Hematopoietic multipotent progenitor cell treated with erythropoietin and hydrocortisone succinate and interleukin-3 and kit ligand, for 6 days (in vitro differentiated cells): ENCODE data around the gene ZC3H7B.
A peak's percentile ranks its signal among the peaks of the same experiment; 100 is the strongest.
"Not testable (repeated sequence)": the region's sequence is repeated elsewhere in the genome, so short reads cannot be mapped to it uniquely, and the experiment has no call there.

Source experiments
- DNase-seq: peaks from one replicate; pipeline ENCODE4 v3.0.0-alpha.2; 2015

The ZC3H7B gene, protein sequence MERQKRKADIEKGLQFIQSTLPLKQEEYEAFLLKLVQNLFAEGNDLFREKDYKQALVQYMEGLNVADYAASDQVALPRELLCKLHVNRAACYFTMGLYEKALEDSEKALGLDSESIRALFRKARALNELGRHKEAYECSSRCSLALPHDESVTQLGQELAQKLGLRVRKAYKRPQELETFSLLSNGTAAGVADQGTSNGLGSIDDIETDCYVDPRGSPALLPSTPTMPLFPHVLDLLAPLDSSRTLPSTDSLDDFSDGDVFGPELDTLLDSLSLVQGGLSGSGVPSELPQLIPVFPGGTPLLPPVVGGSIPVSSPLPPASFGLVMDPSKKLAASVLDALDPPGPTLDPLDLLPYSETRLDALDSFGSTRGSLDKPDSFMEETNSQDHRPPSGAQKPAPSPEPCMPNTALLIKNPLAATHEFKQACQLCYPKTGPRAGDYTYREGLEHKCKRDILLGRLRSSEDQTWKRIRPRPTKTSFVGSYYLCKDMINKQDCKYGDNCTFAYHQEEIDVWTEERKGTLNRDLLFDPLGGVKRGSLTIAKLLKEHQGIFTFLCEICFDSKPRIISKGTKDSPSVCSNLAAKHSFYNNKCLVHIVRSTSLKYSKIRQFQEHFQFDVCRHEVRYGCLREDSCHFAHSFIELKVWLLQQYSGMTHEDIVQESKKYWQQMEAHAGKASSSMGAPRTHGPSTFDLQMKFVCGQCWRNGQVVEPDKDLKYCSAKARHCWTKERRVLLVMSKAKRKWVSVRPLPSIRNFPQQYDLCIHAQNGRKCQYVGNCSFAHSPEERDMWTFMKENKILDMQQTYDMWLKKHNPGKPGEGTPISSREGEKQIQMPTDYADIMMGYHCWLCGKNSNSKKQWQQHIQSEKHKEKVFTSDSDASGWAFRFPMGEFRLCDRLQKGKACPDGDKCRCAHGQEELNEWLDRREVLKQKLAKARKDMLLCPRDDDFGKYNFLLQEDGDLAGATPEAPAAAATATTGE

GRCh38 chr22:41301085-41302020, at the start of gene ZC3H7B:
ZC3H7B (plus strand) TSS chr22:41301525; CDS start chr22:41320661, 19,136 bp downstream.
- peak; percentile 92 for DNase-seq

- DNase-seq = no peak
Measured at GRCh38 chr22:41252365-41252764, 49.0 kb upstream of the ZC3H7B start.

- DNase-seq = no peak
Measured at GRCh38 chr22:41254230-41254629, 47.1 kb upstream of the ZC3H7B start.

- no peak for DNase-seq
Measured at GRCh38 chr22:41256254-41257253, 44.8 kb upstream of the ZC3H7B start.

DNA sequence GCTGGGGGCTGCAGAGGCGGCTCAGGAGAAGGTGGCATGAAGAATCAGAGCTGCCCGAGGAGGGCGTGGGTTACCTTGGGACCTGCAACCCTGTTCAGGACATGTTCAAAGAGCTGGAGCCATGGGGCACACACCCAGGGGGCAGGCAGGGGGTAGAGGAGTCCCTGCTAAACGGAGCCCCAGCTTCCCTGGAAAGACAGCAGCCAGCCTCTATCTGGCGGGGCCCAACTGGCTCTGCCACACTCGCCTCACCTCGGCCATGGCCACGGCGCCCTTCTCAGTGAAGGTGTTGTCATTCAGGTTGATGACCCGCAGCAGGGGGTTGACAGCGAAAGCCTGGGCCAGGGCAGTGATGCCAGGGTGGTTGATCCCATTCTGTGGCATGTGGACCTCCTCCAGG, 43.6 kb upstream of the ZC3H7B start:
- no peak for DNase-seq

DNA sequence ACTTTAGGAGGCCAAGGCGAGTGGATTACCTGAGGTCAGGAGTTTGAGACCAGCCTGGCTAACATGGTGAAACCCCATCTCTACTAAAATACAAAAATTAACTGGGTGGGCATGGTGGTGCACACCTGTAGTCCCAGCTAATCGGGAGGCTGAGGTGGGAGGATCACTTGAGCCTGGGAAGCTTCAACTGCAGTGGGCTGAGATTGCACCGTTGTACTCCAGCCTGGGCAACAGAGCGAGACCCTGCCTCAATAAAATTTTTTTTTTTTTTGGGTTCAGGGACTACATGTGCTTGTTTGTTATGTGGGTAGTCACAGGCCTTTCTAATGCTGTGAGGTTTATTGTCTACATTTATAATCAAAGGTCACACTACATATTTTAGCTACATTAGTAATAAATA, 41.6 kb upstream of the ZC3H7B start:
- not testable (repeated sequence) for DNase-seq

GRCh38 chr22:41260871-41261270, 40.5 kb upstream of the ZC3H7B start:
- DNase-seq = no peak

GRCh38 chr22:41261541-41262249, 39.6 kb upstream of the ZC3H7B start:
- DNase-seq = no peak

DNA sequence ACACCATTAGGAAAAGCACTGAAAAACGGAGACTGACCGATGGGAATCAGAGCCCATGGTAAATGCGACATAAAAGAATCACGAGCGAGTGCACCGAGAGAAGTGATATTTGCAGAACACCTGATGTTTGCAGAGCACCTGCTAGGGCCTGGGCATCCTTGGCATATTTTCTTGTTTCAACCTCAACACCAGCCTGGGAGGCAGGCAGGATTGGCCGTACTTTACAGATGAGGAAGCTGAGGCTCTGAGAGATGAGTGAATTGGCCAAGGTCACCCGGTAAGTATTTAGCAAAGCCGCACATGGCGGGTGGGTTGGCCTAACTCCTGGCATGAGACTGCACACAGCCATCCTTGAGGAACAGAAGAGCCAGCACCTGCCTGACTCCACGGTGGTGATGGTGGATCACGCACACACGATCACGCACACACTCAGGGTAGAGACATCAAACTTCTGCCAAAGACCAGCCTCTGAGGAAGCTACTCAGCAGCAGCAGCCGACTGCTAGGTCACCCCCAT, 39.0 kb upstream of the ZC3H7B start:
- DNase-seq = no peak

DNA sequence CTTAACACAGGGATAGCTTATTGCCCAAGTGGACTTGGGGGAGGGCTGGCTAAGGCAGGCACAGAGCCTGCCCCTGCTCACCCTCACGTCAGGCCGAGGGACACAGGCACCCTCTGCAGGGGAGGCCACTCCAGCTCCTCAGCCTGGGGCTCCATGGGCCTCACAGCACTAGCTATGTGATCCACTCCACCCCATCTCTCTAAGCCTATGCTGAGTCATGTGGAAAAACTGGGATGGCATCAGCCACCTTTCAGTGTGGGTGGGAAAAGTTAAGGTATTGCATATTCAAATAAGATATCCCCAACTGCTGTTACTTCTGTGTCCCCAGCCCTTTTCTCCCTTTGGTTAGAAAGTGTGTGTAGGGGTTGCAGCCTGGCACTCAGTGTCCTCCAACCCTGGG, 37.6 kb upstream of the ZC3H7B start:
- DNase-seq = no peak

DNA sequence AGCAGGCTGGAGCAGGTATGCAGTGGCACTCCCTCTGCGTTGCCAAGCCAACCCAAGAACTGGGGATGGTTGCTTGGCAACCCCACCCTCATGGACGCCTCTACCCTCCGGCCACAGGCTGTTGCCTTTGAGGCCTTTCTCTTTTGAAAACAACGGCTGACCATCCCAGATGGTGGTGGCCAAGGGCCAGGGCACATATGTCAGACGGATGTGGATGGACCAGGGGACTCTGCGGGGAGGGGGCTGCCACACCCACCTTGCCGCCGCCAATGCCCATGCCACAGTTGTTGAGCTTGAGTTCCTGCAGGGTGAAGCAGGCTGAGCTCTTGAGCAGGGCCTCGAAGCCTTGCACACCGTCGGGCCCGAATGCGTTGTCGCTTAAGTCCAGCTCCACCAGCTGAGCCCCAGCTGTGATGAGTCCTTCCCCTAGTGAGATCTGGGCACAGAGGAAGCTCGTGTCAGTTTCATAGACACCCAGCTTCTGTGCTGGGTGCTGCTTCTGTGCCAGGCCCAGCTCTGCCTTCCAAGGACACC, 36.9 kb upstream of the ZC3H7B start:
- DNase-seq = no peak

DNA sequence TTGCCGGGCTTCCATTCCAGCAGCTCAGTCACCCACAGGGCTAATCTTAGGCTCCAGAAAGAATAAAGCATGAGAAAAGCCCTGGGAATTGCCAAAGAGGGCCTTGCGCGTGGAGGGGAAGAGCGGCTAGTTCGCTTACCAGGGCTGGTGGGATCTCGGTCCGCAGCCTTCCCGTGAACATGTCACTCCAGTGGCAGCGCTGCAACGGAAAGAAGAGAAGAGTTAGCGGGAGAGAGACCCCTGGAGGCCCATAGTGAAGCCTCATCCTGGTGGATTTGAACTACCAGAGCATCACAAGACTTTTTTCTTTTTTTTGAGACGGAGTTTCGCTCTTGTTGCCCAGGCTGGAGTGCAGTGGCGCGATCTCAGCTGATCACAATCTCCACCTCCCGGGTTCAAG, 33.4 kb upstream of the ZC3H7B start:
- DNase-seq = no peak

GRCh38 chr22:41271787-41272186, 29.5 kb upstream of the ZC3H7B start:
- DNase-seq = no peak

DNA sequence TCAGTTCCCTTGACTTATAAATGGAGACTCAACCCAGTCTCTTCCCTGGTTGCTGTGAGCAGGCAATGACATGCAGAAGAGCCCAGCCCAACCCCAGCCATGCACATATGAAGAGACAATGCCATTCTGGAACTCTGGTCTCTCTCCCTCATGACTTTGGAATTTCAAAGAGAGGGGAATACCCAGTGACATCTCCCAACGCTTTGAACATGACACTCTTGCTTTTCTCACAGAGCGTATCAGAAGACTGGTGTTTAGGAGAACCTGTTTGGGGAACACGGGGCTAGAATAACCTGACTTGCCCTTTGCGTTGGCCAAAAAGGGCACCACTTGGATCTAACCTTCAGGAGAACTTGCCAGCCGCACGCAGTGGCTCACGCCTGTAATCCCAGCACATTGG, 28.2 kb upstream of the ZC3H7B start:
- no peak for DNase-seq

DNA sequence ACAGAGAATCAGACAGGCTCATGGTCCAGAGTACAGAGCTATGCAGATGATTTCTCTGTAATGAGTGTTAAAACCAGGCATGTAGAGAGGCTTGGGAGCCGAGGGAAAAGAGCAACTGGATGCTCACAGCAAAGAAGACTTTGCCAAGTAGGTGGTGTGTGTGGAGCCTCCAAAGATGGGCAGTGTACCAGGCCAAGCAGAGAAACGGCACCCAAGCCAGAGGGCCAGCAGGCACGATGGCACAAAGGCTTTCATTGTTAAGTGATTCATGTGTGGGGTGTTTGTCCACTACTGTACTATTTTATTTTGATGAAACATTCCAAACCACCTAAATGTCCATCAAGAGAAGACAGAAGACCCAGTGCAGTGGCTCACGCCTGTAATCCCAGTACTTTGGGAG, 26.5 kb upstream of the ZC3H7B start:
- DNase-seq = no peak

DNA sequence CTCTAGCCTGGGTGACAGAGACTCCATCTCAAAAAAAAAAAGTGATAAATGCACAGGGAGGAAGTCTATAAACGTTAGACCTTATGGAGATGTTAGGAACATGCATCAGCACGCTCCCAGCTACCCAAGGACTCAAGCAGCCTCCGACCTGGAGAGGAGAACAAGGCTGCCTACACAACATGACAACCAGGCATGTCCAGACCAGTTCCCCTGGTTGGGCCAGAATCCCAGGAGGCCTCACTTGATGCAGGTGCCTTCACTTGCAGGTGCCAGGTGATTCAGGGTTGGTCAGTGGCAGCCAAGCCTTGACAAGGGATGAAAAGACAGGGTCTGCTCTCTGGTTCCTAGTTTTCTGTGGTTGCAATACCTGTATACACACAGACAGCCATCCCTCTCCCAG, 21.3 kb upstream of the ZC3H7B start:
- DNase-seq = no peak

DNA sequence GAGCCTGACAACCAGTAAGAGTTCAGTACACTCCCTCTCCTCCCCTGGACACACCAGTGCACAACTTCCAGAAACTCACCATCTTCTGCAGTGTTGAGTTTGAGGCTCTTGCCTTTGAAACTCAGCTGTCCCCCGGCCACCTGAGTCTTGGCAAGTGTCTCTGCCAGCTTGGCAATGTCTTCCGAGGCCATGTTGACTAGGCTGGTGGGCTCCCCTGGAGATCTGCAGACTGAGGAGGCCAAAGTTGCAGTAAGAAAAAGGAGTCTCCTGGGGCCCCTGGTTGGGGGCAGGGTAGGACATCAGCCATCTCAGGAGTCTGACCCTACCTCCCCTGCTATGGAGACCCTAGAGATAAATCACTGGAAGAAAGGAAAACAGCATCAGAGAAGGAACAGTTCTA, 20.5 kb upstream of the ZC3H7B start:
- no peak for DNase-seq

DNA sequence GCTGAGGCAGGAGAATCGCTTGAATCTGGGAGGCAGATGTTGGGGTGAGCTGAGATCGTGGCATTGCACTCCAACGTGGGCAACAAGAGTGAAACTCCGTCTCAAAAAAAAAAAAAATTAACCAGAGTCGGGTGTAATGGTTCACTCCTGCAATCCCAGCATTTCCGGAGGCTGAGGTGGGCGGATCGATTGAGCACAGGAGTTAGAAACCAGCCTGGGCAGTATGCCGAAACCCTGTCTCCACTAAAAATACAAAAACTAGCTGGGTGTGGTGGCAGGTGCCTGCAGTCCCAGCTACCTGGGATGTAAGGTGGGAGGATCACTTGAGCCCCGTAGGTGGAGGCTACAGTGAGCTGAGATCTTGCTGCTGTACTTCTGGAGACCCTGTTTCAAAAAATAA, 16.9 kb upstream of the ZC3H7B start:
- DNase-seq = no peak

DNA sequence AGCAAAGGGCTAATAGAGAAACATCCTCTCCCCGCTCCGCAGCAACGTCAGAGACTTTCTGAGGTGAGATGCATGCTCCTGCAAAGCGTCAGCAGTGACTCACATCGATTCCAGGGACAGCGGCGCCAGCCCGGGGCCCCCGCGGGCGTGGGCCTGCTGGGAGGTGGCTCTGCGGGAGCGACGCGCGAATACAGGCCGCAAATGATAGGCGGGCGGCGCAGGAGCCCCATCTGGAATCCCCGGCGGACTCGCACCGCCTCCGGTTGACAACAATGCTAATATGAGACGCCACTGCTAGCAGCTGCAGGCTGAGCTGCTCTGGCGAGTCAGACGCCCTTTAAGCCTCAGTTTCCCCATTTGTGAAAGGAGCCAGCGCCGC, 15.9 kb upstream of the ZC3H7B start:
- peak; percentile 86 for DNase-seq
